PC-9 (cell line): Measurements from ENCODE around the gene KNG1.

Experiments used
- CTCF ChIP-seq: fragments of 200-600 bp; sonication (generic); conservative IDR thresholded peaks from 2 replicates; pipeline ENCODE4 v1.6.1; 2017; ENCODE audit warnings: mixed run types, antibody characterized with exemption, mild to moderate bottlenecking, moderate library complexity
- EZH2 ChIP-seq: fragments of 200-600 bp; sonication (generic); IDR thresholded peaks from 2 replicates; pipeline ENCODE4 v1.8.0; 2017; ENCODE audit warnings: antibody characterized with exemption, low read depth

- TF ChIP-seq EZH2 = no peak
- no peak for TF ChIP-seq CTCF
These were observed 38.0 kb upstream of the KNG1 start for GRCh38 chr3:186679151-186679550.
